Fibroblast of mammary gland (primary cell): ENCODE data around the gene G6PC2.
"Not testable (repeated sequence)": the region's sequence is repeated elsewhere in the genome, so short reads cannot be mapped to it uniquely, and the experiment has no call there.

Experiments
- DNase-seq: peaks from one replicate; pipeline ENCODE4 v3.0.0-alpha.2; 2010; ENCODE audit warnings: low read depth
- H3K4me3 ChIP-seq: 2 replicates; pipeline ENCODE4 v1.5.1; 2011; ENCODE audit warnings: low read depth, mild to moderate bottlenecking, low read length, moderate library complexity; ENCODE audit not compliant: control insufficient read depth
- TF ChIP-seq, protein P1 (sequence below): conservative IDR thresholded peaks from 2 replicates; pipeline ENCODE4 v1.5.1; 2011; ENCODE audit warnings: low read depth, low read length, inconsistent platforms; ENCODE audit not compliant: control insufficient read depth, insufficient read depth

The G6PC2 gene

DNA sequence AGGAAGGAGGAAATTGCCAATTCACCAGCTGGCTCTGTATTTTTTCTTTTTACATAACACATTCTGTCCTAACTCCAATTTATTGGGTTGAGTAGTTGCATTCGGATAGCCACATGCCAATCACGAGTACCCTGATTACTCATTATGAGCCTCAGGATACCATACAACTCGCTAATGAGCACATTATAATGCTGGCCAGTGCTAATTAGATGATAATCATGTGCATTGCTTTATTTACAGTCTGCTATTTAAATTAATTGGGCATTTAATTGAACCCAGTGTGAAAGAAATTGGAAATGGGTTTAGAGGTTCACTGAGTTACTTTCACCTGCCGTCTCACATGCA lies 15.2 kb downstream of the G6PC2 start:
- no peak for DNase-seq
- TF ChIP-seq, protein P1, sequence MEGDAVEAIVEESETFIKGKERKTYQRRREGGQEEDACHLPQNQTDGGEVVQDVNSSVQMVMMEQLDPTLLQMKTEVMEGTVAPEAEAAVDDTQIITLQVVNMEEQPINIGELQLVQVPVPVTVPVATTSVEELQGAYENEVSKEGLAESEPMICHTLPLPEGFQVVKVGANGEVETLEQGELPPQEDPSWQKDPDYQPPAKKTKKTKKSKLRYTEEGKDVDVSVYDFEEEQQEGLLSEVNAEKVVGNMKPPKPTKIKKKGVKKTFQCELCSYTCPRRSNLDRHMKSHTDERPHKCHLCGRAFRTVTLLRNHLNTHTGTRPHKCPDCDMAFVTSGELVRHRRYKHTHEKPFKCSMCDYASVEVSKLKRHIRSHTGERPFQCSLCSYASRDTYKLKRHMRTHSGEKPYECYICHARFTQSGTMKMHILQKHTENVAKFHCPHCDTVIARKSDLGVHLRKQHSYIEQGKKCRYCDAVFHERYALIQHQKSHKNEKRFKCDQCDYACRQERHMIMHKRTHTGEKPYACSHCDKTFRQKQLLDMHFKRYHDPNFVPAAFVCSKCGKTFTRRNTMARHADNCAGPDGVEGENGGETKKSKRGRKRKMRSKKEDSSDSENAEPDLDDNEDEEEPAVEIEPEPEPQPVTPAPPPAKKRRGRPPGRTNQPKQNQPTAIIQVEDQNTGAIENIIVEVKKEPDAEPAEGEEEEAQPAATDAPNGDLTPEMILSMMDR, result no peak
- H3K4me3 ChIP-seq, result no peak overlapping the region

DNA sequence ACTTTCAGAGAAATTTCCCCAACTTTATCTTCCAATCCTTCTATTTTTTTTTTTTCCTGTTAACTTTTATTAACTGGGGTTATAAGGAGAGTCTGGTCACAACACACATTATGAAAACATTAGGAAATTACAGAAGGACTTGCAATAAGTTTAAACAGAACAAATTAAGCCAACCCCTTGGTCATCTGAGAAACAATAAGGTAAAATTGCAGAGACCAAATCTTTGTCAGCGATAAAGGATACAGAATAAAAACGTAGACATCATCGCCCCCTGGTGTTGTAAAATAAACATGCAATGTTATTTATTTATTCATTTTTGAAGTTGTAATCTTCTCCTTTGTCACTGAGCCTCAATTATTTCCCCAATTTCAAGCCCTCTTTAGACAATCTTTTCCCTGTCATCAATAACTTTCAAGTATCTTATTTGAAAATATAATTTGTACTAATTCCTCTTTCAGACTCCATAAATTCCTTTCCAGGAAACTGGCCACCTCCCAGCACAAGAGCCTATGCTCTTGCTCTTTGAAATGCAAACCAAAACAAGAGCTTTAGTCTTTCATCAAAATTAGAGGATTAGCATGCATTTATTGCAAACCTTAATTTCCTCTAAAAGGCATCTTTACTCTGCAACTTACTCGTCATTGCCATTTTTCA lies 19.5 kb downstream of the G6PC2 start:
- TF ChIP-seq, protein P1, result peak; percentile 47
- peak; percentile 44 for DNase-seq
- no peak overlapping the region for H3K4me3 ChIP-seq

DNA sequence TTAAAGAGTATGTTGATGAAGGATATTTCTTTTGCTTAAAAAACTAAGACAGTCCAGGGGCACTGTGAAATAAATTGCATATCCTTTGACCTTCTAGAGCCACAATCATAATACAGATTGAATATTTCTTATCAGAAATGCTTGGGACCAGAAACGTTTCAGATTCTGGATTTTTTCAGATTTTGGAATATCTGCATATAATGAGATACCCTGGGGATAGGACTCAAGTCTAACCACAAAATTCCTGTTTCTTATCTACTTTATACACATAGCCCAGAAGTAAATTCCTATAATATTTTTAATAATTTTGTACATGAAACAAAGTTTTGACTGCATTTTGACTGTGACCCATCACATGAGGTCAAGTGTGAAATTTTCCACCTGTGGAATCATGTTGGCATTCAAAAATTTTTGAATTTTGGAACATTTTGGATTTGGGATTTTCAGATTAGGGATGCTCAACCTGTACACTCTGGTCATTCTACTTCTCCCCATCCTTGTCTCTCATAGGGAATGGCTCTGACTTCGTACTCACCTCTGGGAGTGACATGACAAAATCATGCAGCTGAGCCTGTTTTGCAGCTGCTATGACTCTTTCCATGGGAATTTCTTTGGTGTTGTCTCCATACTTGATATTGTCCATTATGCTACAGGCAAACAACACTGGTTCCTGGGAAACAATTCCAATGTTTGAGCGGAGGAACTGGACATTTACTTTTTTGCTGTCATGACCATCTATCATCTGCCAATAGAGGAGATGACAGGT lies 25.7 kb downstream of the G6PC2 start:
- no peak overlapping the region for H3K4me3 ChIP-seq
- TF ChIP-seq, protein P1, result no peak
- DNase-seq, result no peak

DNA sequence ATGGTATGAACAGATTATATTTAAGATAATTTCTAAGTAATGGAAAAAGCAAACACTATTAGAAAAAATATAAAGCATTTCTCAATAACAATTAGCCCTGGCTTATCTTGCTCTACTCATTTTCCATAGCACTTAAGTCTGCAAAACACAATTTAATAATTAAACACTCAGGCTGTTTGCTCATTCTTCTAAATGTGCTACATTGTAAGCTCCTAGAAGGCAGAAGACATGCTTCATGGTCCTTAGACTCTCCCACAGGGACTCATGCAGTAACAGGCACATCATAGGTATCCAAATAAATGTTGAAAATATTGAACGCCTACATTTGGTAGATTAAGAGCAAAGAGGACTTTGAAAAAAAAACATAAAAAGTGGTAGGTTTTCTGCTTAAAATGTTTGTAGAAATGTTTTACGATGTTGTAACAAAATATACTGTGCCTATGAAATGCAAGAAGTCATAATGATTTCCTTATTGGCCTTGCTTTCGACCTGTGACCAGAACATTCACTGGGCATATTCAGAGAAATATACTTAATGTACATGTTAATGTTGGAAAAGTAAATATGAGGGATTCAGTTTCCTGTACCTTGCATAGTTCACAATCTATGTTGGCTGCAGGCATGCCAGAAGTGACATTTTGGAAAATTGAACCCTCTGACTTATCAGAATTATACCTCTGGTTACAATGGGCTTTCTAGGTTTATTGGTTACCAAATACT lies 27.2 kb downstream of the G6PC2 start:
- no peak overlapping the region for H3K4me3 ChIP-seq
- DNase-seq, result no peak
- TF ChIP-seq, protein P1, result no peak

DNA sequence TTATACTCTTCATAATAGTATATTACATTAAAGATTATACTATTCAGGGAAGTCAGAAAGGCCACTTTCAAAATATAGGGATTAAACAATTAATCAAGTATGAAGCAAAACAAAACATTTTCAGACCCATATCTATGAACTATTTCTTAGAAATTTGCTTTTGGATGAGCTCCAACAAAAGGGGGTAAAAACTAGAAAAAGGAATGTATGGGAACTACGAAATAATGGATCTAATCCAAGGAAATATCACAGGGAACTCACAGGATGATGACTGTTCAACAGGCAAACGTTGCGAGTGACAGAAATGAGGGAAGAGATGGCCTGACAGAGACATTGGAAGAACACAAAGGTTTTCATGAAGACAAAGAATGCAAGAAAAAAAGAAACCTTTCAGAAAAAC lies 27.9 kb downstream of the G6PC2 start:
- H3K4me3 ChIP-seq, result no peak overlapping the region
- TF ChIP-seq, protein P1, result no peak
- DNase-seq, result no peak

DNA sequence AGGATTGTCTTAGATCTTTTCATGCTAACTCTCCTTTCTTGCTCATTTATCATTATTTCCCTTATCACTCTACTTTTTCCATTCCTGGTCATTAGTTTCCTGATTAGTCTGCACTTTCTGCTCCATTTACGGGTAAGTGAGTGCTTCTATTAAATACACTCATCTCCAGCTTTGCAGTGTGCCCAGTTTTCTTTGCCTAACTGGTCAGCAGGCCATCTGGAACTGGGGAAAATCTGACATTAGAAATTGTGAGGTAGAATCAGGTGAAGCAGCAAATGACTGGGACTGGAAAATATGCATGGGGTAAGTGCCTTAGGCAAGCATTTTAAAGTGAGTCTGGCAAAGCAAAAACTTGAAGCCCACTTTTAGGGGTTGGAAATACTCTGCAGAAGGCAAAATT lies 29.2 kb downstream of the G6PC2 start:
- no peak overlapping the region for H3K4me3 ChIP-seq
- TF ChIP-seq, protein P1, result no peak
- no peak for DNase-seq

DNA sequence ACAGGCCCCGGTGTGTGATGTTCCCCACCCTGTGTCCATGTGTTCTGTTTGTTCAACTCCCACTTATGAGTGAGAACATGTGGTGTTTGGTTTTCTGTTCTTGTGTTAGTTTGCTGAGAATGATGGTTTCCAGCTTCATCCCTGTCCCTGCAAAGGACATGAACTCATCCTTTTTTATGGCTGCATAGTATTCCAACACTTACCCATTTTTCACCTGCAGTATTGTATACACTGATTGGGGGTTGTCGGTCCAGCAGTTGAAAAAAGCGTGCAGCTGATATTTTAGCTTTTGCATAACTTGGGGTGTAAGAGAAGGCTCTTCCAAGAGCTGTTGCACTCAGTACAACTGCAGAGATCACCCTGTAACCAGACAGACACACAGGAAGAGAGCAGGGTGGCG lies 31.1 kb downstream of the G6PC2 start:
- not testable (repeated sequence) for DNase-seq, H3K4me3 ChIP-seq
